H1 (cell line): ENCODE results near the gene PODN. TPM values are rescaled to one million over a fixed set of nuclear protein-coding genes. Genes with fewer than 3 reads are reported as not detected.

Experiments
- CREB1 ChIP-seq: IDR thresholded peaks from 2 replicates; pipeline ENCODE4 v1.6.1; 2012; ENCODE audit warnings: inconsistent platforms
- GTF2F1 ChIP-seq: IDR thresholded peaks from 2 replicates; pipeline ENCODE4 v1.6.1; 2012; ENCODE audit warnings: low read depth, low read length, improper control_type of control experiment, borderline replicate concordance
- JUN ChIP-seq: IDR thresholded peaks from 2 replicates; pipeline ENCODE4 v1.6.1; 2011; ENCODE audit warnings: low read depth, mild to moderate bottlenecking, improper control_type of control experiment, low read length
- KDM4A ChIP-seq: IDR thresholded peaks from one replicate; pipeline ENCODE4 v1.7.1; 2012; ENCODE audit warnings: low read depth, mild to moderate bottlenecking, moderate library complexity, low read length, inconsistent platforms; ENCODE audit not compliant: severe bottlenecking
- POLR2A ChIP-seq, 2 experiments: IDR thresholded peaks; 1 replicate in 1 of 2; 2 replicates in 1 of 2; pipeline ENCODE4 v1.6.1; 2011; ENCODE audit warnings: low read depth in 2 of 2, low read length in 2 of 2, mild to moderate bottlenecking in 2 of 2; ENCODE audit errors: control extremely low read depth in 1 of 2
- RBBP5 ChIP-seq: IDR thresholded peaks from 2 replicates; pipeline ENCODE4 v1.7.1; 2012; ENCODE audit warnings: low read depth, mild to moderate bottlenecking, inconsistent platforms, low read length, moderate library complexity, borderline replicate concordance
- SRF ChIP-seq: IDR thresholded peaks from 2 replicates; pipeline ENCODE4 v1.6.1; 2011; ENCODE audit warnings: mild to moderate bottlenecking, low read depth, low read length, moderate library complexity
- polyA plus RNA-seq, 7 experiments: library from polyadenylated mRNA; depleted of rRNA in 3 of 7; stranded (reverse) in 5 of 7; unstranded in 2 of 7; fragments of >200 nt in 5 of 7; fragments of 200-250 nt in 2 of 7; gene quantifications; 1 replicate in 5 of 7; 2 replicates in 1 of 7; 4 replicates in 1 of 7; pipeline versions ENCODE4 v1.2.1 to v1.2.3, GENCODE V29; 2011 to 2013; ENCODE audit warnings: missing spikeins in 2 of 7, mixed read lengths in 2 of 7
- total RNA-seq: library from RNA; stranded (reverse); fragmentation: NEBNext Ultra II Directional; extraction: Animal tissue kit (Norgen Biotek cat#: 25700); gene quantifications from 2 replicates; pipeline ENCODE4 v1.2.1, GENCODE V29; 2021
- TF ChIP-seq, protein P1 (sequence below): IDR thresholded peaks from 2 replicates; pipeline ENCODE4 v1.6.1; 2012; ENCODE audit warnings: low read length, inconsistent platforms
- TF ChIP-seq, protein P2 (sequence below): fragments of 300-600 bp; sonication (generic); IDR thresholded peaks from 2 replicates; pipeline ENCODE4 v1.7.1; 2012; ENCODE audit warnings: low read length, moderate library complexity, mild to moderate bottlenecking, inconsistent platforms; ENCODE audit not compliant: insufficient replicate concordance

Gene PODN
- total and polyA plus RNA-seq, 2 of the 8 experiments (the other 6 are each of a cell fraction or from before 2014, with no cell fraction given), result 0.11 to 0.17 TPM

DNA sequence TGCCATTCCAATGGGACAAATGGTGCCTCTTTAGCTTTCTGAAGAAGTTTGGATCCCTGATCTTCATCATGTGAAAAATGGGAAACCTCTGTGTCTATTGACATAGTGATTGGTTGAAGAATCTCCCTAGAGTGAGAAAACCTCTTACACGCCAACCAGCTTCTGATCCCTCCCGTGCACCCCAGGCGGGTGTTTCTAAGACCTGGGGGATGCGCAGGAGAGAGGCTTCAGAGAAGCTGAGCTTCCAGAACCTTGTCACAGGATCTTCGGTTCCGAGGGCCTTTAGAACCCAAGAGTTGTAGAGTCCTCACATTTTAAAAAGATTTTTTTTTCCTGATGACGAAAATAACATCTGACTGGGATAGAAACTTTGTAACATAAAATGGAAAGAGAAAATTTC, 11.3 kb downstream of the PODN start (continued):
- TF ChIP-seq, protein P1, sequence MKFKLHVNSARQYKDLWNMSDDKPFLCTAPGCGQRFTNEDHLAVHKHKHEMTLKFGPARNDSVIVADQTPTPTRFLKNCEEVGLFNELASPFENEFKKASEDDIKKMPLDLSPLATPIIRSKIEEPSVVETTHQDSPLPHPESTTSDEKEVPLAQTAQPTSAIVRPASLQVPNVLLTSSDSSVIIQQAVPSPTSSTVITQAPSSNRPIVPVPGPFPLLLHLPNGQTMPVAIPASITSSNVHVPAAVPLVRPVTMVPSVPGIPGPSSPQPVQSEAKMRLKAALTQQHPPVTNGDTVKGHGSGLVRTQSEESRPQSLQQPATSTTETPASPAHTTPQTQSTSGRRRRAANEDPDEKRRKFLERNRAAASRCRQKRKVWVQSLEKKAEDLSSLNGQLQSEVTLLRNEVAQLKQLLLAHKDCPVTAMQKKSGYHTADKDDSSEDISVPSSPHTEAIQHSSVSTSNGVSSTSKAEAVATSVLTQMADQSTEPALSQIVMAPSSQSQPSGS, result no peak
- TF ChIP-seq POLR2A (IDR thresholded peaks at IDR 0.05; ENCODE audit: control extremely low read depth in 1 of 2, low read depth in 2 of 2, low read length in 2 of 2) (no peak), KDM4A (no peak), GTF2F1 (no peak), CREB1 (no peak), JUN (no peak), RBBP5 (no peak), SRF (no peak)
- TF ChIP-seq, protein P2, sequence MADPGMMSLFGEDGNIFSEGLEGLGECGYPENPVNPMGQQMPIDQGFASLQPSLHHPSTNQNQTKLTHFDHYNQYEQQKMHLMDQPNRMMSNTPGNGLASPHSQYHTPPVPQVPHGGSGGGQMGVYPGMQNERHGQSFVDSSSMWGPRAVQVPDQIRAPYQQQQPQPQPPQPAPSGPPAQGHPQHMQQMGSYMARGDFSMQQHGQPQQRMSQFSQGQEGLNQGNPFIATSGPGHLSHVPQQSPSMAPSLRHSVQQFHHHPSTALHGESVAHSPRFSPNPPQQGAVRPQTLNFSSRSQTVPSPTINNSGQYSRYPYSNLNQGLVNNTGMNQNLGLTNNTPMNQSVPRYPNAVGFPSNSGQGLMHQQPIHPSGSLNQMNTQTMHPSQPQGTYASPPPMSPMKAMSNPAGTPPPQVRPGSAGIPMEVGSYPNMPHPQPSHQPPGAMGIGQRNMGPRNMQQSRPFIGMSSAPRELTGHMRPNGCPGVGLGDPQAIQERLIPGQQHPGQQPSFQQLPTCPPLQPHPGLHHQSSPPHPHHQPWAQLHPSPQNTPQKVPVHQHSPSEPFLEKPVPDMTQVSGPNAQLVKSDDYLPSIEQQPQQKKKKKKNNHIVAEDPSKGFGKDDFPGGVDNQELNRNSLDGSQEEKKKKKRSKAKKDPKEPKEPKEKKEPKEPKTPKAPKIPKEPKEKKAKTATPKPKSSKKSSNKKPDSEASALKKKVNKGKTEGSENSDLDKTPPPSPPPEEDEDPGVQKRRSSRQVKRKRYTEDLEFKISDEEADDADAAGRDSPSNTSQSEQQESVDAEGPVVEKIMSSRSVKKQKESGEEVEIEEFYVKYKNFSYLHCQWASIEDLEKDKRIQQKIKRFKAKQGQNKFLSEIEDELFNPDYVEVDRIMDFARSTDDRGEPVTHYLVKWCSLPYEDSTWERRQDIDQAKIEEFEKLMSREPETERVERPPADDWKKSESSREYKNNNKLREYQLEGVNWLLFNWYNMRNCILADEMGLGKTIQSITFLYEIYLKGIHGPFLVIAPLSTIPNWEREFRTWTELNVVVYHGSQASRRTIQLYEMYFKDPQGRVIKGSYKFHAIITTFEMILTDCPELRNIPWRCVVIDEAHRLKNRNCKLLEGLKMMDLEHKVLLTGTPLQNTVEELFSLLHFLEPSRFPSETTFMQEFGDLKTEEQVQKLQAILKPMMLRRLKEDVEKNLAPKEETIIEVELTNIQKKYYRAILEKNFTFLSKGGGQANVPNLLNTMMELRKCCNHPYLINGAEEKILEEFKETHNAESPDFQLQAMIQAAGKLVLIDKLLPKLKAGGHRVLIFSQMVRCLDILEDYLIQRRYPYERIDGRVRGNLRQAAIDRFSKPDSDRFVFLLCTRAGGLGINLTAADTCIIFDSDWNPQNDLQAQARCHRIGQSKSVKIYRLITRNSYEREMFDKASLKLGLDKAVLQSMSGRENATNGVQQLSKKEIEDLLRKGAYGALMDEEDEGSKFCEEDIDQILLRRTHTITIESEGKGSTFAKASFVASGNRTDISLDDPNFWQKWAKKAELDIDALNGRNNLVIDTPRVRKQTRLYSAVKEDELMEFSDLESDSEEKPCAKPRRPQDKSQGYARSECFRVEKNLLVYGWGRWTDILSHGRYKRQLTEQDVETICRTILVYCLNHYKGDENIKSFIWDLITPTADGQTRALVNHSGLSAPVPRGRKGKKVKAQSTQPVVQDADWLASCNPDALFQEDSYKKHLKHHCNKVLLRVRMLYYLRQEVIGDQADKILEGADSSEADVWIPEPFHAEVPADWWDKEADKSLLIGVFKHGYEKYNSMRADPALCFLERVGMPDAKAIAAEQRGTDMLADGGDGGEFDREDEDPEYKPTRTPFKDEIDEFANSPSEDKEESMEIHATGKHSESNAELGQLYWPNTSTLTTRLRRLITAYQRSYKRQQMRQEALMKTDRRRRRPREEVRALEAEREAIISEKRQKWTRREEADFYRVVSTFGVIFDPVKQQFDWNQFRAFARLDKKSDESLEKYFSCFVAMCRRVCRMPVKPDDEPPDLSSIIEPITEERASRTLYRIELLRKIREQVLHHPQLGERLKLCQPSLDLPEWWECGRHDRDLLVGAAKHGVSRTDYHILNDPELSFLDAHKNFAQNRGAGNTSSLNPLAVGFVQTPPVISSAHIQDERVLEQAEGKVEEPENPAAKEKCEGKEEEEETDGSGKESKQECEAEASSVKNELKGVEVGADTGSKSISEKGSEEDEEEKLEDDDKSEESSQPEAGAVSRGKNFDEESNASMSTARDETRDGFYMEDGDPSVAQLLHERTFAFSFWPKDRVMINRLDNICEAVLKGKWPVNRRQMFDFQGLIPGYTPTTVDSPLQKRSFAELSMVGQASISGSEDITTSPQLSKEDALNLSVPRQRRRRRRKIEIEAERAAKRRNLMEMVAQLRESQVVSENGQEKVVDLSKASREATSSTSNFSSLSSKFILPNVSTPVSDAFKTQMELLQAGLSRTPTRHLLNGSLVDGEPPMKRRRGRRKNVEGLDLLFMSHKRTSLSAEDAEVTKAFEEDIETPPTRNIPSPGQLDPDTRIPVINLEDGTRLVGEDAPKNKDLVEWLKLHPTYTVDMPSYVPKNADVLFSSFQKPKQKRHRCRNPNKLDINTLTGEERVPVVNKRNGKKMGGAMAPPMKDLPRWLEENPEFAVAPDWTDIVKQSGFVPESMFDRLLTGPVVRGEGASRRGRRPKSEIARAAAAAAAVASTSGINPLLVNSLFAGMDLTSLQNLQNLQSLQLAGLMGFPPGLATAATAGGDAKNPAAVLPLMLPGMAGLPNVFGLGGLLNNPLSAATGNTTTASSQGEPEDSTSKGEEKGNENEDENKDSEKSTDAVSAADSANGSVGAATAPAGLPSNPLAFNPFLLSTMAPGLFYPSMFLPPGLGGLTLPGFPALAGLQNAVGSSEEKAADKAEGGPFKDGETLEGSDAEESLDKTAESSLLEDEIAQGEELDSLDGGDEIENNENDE, result no peak
